ENCODE measurements around the gene HOXC9. TPM values are rescaled to one million over a fixed set of nuclear protein-coding genes. Genes with fewer than 3 reads are reported as not detected.
A peak's percentile ranks its signal among the peaks of the same experiment; 100 is the strongest.

HOXC9 gene
- total RNA-seq, 4 donors from 2014 or later, result 0.28 to 2.0 (median 0.44) TPM; not detected in 1

DNA sequence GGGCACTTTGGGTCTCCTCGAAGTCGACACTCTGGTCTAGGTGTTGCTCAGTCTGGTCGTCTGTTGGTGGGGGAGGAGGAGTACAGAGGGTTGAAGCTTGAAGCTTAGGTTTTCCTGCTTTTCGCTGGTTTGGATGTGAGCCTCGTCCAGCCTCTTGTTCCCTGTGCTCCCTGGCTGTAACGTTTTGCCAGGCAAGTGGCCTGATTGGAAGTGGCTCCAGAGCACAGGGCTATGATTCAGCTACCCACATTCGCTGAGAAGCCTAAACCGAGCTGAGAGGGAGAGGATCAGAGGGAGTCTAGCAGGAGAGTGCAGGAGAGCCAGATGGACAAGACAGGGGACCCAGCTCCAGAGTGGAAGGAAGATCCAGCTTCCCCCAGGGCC is 8.9 kb upstream of the HOXC9 start:
- TF ChIP-seq CTCF (IDR thresholded peaks at IDR 0.05), result no peak
- no peak for DNase-seq (ENCODE audit: low spot score)
- no peak for ATAC-seq (ENCODE audit: low FRiP score)

GRCh38 chr12:53992377-53992889 is 7.5 kb upstream of the HOXC9 start:
- DNase-seq (ENCODE audit: low spot score), result no peak
- no peak for ATAC-seq (ENCODE audit: low FRiP score)
- TF ChIP-seq CTCF (IDR thresholded peaks at IDR 0.05), result no peak

DNA sequence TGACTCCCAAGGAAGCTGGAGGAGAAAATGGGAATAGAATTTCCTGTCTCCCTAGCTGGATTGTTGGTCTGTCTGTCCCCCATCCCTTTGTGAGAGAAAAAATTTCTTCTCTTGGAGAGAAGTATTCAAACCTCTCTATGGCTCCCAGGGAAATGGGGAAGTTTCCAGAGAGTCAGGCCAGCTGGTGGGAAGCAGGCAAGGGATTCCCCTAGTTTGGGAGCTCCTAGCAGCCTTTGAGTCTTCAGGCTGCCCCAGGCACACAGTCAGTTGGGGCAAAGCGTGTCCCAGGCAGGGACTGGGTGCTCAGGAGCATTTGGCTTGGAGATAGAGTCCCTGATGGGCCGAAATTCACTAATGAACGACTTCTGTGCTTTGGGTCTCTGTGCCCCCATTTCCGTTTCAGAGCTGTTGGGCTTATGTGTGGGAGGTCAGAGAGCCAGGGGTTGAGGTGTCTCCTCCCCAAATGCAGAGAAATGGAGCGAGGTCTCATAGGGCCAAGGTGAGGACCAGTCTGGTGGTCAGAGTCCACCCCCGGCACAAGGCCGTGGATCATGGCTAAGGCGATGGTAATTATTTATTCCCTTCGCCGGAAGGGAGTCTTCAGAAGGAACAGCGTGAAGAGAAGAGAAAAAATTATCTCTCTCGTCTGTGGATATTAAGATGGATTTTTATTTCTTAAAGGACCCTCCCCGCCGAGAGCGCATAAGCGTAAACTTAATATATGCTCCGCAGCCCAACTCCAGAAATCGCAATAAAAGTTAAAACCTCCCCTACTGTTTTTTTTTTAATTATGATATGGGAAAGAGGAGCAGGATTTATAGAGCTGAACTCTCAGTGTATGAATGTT is 6.6 kb upstream of the HOXC9 start:
- DNase-seq (ENCODE audit: low spot score) (no peak), ATAC-seq (ENCODE audit: low FRiP score) (no peak)
- no peak for TF ChIP-seq CTCF (IDR thresholded peaks at IDR 0.05)

DNA sequence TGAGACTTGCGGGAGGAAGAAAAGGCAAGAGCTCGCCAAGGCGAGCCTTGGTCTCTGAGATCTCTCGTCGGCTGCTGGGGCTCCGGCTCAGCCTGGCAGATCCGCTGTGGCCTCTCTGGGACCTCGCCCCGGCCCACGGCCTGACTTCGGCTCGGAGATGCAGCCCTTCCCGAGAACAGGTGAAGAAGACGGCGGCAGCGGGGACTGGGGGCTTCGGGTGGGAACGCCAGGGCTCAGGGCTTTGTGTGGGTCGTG is 6.0 kb upstream of the HOXC9 start:
- DNase-seq (ENCODE audit: low spot score), result no peak
- TF ChIP-seq CTCF (IDR thresholded peaks at IDR 0.05), result no peak
- no peak for ATAC-seq (ENCODE audit: low FRiP score)

DNA sequence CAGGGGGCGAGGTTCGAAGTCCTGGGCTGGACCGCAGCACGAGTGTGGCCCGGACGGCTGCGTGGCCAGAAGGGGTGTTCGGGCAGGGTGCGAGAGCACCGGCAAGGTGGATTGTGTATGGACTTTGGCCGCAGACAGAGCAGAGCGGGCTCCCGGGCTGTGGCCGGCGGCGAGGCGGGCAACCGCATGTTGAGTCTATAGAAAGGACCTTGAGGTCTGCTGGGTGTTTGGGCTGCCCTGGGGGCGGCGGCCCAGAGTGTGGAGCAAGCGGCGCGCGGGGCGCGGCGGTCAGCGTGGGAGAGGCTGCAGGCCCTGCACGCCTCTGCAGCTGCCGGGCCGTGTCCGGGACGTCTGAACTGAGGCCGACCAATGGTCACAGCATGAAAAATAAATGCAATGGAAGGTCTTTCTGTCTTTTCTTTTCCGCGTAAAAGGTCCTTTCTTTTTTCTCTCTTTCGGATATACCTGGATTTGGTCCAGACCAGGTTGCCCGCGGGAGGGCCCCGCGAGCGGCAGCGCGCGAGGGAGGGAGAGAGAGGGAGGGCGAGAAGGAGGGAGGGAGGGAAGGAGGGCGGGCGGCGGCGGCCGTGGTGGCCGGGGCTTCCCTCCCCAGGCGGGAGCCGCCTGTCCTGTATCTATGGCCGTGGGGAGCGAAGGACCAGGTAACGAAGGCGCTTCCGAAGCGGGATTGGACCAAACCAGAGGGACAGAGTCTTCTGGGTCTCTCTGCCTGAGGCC is 5.5 kb upstream of the HOXC9 start:
- peak; percentile 3 for ATAC-seq (ENCODE audit: low FRiP score)
- no peak for DNase-seq (ENCODE audit: low spot score)
- TF ChIP-seq CTCF (IDR thresholded peaks at IDR 0.05), result no peak

DNA sequence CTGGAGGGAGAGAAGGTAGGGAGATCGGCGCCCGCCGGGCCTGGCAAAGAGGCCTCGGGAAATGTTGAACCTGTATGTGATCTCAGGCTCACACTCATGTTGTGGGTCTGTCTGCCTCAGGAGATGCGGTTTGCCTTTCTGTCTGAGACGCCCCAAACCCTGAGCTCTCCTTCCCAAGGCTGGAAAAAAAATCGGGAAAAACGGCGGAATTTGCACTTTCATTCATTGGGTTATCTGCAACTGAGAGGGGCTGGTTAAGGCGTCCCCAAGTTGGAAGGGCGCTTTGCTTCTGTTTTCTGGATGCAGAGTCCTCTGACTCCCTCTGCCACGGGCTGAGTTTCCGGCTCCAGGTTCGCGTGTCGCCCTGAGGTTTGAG is 5.0 kb upstream of the HOXC9 start:
- ATAC-seq (ENCODE audit: low FRiP score) (peak; percentile 2), DNase-seq (ENCODE audit: low spot score) (no peak)
- TF ChIP-seq CTCF (IDR thresholded peaks at IDR 0.05), result no peak
